Stimulated activated CD8-positive, alpha-beta memory T cell treated with anti-CD3 and anti-CD28 coated beads, Interleukin-12 subunit alpha, Interleukin-12 subunit beta, amount 100 ng/mL, for 24 hours (primary cell): ENCODE data around the gene SORBS2.
"Not testable (repeated sequence)": the region's sequence is repeated elsewhere in the genome, so short reads cannot be mapped to it uniquely, and the experiment has no call there.

ENCODE experiments used
- DNase-seq: peaks from one replicate; pipeline ENCODE4 v3.0.0-alpha.2; 2020; ENCODE audit errors: extremely low read depth

The SORBS2 gene

DNA sequence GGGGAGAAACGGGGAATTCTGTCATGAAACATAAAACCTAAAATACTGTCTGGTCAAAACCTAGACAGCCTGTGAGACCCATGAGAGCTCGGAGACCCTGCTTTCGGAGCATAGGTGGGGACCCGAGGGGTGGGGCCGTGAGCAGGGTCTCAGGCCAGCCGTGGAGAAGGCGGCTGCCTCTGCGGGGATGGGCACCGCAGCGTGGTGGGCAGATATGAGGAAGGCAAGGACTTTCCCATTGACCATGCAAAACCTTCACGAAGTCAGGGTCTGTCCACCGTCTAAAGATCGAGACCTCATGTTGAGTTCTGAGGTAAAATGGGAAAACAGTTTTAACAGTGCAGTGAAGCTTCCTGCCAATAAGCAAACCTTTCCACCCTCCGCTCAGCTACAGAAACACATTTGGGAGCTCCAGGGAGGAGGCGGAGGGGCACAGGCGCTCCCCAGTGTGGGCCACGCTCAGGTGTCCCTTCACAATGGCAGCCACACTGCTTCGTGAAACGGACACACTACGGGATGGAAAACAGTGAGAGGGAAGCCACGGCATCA, 74.4 kb downstream of the SORBS2 start:
- no peak for DNase-seq

DNA sequence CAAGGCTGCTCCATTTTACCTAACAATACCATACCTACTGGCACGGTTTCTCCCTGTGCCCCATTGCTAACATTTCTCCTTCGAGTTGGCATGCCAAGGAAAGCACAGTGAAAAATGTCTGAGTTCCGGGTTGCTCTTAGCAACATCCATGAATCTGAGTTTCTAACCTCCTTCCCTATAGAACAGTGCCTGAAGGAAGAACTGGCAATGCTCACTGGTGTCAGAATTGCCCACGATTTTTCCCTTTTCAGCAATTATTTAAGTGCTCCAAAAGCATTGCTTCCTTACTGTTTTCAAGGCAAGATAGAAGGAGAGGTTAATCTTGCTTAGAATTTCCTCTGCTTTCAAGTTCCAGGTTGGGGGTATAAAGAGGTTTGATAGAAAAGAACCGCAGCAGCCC, 75.1 kb downstream of the SORBS2 start:
- DNase-seq, result no peak

DNA sequence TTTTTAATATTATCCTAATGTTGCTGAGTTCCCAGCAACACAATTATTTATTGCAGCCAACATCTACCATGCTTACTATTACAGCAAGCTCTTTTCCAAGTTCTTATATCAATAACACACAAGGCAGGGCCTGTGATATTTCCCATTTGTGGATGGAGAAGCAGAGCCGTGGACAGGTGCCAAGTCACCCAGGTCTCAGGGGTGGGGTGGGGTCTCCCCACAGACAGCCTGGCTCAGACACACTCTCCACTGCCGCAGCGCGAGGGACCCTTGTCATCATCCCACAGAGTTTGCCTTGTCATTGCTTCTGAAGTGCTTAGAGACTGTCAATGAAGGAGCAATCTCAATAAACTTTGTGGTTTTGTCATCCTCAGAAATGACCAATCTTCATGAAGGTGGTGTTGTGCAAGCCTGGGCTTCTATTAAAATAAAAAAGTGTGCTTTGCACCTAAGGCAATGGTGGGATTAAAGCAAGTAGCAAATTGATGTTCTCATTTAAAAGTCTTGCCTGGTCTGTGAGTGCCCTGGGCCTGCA, 76.1 kb downstream of the SORBS2 start:
- no peak for DNase-seq

DNA sequence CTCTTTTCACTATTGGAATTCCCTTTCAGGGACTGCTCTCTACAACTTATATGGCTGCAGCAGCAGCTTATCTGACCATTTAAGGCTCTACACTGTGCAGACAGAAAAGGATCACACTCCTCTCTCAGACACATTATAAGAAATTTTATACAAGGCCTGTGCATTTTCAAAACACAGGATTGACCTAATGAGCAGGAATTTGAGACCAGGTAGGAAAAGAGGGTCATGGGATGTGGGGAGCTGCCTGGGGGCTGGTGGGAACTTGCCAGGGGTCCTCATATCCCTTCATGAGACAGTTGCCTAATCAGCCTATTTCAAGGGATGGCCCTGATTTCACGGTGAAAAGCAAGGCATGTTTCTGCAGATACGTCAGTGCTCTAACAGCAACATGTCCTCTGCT, 77.1 kb downstream of the SORBS2 start:
- no peak for DNase-seq

DNA sequence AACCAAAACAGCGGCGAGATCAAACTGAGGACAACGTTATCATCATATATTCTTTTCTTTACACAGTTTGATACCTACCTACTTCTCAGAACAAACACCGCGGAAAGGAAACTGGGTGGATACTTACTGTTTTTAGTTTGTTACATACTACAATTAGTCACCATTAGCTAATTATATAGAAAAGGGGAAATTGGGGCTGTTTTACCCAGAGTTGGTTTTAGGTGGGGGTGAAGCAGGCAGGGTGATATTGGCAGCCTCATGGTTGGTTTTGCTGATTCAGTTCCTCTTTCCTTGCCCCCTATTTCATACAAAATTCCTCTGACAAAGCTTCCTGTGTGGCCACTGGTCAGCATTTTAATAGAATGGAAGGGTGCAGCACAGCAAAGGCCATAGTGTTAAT, 77.8 kb downstream of the SORBS2 start:
- no peak for DNase-seq

DNA sequence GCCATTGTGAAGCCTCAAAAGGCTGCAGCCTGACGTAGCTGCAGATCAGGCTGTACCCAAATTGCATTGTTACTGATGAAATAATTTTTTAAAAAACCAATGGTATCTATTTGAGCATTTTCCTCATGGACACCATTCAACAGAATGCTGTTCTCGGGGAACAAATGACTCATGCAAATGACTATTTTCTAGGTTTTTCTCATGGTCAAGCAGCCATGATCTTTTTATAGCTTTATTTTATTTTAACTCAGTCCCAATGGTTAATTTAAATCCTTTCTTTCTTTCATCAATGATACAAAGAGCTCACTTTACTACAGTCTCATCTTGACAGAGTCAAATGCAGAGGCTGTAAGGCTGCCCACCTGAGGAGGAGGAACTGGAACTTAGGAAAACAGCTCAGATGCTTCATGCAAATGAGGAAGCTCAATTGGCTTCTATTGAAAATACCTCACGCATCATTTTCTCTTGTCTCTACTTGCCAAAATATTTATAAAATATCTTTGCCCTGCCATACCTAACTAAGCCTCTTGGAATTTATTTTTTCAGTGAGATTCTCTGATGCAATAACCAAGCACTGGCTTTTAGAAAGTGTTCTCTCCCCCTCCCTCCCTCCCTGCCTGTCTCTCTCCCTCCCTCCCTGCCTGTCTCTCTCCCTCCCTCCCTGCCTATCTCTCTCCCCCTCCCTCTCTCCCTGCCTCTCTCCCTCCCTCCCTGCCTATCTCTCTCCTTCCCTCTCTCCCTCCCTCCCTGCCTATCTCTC, 81.0 kb downstream of the SORBS2 start:
- DNase-seq, result no peak

DNA sequence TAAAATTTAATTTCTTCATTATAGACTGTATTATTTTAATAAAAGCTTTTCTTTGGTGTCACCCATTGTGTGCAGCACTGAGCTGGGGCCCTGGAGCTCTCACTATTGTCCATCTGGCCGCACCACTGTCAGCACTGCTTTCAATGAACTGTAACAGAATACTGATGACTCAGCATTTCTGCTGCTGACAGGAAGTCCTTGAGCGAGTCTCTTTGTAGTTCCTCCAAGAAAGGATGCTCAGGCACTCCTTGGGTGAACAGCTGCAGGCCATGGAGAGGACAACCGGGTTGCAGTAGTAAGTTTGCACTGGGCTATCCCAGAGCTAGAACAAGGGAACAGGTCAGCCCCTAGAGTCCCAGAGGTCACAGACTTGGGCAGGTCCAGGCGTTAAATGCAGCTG, 81.6 kb downstream of the SORBS2 start:
- DNase-seq, result no peak

DNA sequence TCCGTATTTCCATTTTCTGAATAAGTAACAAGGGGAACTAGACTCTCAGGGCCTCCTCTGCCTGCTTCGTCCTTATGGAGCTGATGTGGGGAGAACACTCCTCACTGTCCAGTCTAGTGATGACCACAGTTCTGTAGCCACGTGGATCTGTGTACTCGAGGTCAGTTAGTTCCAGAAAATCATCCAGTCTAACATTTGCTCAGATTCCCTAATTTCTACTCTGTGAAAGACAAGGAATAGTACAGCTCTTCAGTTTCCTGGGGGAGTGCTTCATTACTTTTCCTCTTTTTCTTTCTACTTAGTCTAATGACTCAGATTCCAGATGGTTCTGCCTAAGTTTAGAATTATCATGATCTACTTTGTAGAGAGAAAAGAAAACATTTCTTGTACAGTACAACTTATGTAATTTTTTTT, 82.6 kb downstream of the SORBS2 start:
- no peak for DNase-seq

DNA sequence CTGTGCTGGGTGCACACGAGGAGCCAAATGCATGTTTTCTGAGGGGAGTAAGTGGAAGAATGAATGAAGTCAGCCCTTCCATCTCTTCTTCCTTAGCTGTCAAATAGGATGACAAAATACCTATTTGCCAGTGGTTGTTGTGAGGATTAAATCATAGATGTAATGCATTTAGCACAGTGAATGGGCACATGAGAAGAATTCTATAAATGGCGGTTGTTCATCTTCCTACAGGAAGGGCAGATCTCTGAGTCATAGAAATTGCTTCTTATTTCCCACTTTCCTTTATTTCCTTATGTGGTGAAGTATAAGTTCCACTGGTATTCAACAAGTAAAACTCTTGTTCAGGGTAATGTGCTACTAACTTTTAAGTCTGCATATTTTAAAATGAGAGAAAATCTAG, 83.1 kb downstream of the SORBS2 start:
- no peak for DNase-seq

DNA sequence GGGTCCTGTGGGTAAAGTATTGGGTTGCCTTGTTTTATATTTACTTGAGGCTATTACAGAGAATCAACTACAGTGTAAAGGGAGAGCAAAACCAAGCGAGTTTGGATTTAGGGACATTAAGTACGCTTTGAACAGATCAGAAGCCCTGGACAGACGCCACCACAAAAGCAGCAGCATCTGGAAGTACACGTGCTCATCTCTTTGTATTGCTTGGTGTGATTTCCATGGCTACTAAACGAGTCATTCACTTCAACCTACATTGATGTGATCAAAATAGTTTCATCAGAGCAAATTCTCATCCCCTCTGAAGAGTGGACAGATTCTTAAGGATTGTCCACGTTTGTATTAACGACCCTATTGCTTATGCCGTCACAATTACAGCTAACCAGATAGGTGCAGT, 85.1 kb downstream of the SORBS2 start:
- DNase-seq, result no peak

DNA sequence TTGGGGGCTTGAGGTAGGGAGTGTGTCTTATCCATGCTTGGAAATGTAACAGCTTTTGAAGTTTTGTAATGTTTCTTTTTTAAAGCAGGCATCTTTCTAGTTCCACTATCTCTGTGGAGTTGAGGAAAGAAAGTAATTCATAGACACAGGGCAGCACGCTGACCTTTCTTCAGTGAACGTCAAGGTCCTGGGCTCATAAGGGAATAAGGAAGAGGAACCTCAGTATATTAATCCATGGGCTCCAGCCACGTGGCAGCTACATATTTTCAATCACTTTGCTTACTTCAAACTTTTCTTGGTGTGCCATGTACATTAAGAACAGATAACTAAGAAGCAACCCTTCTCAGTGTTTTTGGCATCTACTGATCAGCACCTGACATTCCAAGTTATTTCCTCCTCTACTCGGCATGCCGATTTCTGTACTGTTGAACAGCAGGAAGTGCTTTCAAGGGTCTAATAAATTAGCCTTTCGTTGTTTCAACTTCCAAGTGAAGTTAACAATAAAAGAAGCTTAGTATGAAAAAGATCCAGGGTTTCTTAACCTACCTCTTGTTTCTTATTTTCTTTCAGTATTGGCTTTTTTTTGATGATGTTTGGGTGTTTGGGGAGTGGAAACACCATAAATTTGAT, 88.2 kb downstream of the SORBS2 start:
- DNase-seq, result no peak

DNA sequence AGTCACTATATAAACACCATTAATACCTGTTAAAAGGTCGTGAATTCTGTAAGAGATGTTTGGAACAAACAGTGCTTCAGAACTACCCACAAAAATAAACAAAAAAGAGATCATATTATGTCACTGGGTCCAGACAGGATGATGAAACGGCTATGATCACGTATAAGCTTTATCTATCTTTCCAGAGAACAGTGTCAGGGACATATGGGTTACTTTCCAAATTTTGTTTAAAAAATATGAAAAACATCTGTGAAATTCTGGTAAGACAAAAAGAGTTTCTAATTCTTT, 90.0 kb downstream of the SORBS2 start:
- DNase-seq, result no peak

DNA sequence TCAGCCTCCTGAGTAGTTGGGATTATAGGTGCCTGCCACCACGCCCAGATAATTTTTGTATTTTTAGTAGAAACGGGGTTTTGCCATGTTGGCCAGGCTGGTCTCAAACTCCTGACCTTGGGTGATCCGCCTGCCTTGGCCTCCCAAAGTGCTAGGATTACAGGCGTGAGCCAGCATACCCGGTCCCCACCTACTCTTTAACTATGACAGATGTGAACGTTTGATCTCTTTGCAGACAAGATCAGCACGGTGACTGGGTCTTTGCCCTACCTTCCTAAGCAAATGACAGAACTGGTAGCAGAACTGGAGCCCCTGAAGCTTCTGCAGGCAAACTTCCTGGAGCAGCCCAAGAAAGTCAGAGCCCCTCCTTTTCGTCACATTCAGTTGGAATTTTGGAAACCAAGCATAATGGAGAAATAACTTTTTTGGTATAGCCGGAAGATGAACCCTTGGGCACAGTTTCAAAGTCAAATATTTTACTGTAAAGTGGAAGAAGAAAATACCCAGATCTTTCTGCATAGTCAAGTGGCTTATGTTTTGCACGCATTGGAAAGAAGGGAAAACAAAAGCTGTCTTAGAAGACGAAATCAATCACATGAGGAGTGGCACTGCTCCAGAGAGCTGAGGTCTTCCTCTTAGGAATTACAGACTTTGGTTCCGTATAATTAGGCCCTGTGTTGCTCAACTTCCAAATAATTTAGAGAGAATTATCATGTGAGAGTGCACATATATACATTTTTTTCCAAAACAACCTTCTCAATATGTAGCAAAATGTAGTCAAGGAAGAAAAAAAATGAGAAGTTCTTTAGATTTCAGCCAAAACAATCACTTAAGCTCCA, 90.6 kb downstream of the SORBS2 start:
- DNase-seq, result no peak

DNA sequence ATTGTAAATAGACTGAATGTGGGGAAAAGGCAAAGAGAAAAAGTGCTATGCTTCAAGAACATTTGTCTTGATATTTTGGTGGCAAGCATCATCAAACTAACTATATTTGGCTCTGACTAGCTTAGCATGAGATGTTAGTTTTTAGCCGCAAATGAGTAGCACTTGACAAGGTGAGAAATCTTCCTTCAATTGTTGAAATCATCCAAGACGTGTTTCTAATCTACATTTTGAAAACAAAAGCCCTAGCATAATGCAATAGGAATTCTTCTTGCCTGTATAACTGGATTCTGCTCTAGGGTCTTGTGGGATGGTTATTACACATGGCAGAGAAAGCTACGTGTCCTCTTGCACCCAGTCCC, 92.5 kb downstream of the SORBS2 start:
- no peak for DNase-seq

DNA sequence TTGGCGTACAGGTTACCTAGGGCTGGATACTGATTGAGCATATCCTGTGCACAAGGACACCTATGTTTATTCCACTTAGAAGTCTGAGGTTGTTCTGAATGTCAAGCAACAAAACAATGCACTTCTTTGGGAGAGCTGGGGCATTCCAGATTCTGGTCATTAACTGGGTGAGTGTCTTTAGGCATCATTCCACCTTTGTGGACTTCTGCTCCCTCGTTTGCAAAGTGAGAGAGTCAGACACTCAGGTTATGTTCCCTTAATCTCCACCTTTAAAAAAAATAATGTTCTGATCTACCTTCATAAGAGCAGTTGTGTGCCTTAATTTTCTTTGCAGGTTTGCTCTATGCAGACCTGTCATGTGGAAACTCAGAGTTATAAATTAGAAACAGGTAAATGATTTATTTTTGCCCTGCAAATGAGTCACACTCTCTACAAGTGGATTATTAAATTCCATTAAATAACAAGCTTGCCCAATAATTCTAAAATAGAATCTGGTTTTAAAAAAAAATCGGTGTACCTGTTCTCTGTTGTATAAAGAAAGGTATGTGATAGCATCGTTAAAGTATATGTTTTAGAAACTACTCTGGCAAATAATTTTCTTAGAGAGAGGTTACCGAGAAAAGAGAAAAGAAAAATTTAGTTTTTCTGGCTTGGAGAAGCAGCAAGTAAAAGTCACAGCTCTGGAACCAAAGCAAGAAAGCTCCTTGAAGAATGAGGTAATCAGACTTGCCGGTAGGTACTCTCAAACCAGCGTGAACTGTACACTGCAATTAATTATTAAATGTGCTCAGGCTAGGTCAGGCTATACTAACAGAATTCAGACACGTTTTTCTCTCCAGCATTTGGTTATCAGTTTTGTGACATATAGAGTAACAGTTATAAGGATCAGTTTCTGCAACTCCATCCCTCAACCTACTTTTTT, 93.2 kb downstream of the SORBS2 start:
- DNase-seq, result no peak

DNA sequence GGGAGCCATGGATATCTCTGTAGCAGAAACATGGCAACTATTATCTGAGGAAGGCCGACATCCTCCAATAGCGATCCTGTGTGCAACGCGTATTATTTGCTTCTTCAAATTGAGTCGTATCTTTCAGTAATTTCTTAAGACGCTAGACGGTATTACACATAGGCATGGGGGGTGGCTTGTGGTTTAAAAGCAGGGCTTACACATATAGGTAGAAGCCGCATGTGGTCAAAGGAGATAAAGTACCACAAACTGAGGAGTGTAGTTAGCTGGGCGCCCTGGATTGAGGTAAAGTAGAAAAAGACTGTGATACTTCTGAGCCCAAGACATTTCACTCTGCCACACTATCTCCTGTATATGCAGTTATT, 94.6 kb downstream of the SORBS2 start:
- DNase-seq, result no peak

DNA sequence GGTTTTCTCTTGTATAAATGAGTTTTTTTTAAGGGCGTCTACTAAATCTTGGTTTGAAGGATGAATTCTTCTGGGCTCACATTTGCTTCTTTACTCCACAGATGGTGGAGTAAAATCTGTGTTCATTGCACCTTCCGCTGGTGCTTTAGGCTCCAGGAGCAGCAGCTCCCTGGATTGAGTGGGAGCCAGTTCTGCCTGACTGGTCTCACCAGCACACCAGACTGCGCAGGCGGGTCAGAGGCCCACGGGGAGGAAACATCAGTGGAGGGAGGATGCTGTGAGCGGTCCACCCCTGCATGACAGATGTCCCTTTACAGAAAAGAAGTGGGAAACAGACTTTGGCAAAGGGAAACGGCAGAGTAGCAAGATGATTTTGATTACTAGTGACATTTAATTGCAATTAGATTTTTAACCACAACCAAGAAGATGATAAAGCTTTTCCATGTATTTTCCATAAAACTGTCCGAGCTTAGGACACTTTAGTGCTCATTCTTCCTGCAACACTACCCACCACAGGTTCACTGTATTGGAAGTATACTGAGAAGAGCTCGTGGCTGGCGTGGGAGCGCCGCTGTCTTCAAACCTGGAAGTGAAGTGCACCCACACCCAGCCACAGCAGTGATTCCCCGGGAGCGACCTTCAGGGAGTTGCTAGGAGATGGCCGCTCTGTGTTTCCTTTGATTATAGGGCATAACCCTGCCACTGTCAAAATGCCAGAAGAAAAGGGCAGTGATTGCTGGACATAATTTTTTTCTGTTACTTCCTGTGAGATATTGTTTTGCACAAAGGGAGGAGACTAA, 95.2 kb downstream of the SORBS2 start:
- no peak for DNase-seq

DNA sequence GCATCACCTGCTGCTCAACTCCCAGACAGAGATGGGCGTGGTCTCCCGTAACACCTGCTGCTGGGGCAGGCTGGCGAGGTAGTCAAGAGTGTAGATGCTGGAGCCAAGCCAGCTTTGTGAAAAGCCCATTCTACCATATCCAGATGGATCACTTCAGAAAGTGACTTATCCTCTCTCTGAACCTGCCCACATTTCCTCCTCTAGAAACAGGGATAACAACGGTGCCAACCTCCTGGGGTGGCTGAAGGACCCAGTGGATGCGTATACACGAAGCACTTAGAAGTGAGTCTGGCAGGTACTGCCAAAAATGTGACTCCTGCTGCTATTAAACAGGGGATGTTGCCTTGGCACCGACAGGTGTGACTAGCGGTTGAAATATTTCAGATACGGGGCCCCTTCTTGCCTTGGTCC, 95.8 kb downstream of the SORBS2 start:
- no peak for DNase-seq

DNA sequence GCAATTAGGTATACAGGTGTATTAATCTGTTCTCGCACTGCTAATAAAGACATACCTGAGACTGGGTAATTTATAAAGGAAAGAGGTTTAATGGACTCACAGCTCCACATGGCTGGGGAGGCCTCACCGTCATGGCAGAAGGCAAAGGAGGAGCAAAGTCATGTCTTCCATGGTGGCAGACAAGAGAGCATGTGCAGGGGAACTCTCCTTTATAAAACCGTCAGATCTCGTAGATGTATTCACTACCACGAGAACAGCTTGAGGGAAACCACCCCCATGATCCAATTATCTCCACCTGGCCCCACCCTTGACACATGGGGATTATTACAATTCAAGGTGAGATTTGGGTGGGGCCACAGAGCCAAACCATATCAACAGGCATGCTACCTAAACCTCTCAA, 97.5 kb downstream of the SORBS2 start:
- DNase-seq, result not testable (repeated sequence)

DNA sequence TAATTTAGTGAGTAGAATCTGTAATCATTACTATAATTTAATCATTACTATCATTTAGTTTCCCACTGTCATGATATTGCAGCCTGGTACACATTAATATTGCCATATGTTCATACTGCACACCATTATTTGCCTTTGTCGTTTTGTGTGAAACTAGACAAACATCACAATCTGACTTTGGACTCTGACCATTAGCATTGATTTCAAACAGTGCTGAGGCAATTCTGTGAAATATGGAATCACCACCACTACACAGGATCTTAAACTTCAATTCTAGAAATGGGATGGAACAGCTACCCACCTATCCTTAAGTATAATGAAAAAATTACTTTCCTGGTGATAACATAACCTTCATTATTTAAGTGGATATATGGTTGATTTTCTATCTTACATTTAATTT, 98.3 kb downstream of the SORBS2 start:
- DNase-seq, result no peak

DNA sequence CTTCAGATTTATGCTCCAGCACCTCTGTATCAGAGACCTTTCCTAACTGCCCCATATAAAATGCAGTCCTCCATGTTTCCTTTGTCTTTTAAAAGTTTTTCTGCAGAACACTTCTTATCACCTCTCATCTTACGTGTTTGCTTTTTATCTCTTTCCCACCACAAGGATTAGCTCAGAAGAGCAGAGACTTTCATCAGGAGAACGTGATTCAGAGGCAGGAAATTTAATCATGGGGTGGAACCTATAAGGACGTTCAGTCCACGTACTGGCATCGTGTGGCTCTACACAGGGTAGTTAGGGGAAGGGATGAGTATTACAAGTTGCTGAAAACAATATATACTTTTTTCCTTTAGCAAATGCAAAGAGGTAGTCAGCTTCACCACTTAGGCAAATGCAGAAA, 98.7 kb downstream of the SORBS2 start:
- DNase-seq, result no peak
